Liver (tissue), 9 donors: ENCODE data around the gene MOK. TPM values are rescaled to one million over a fixed set of nuclear protein-coding genes. Genes with fewer than 3 reads are reported as not detected.

ENCODE experiments used
- DNase-seq: peaks from one replicate; pipeline ENCODE4 v3.0.0-alpha.2; 2017; ENCODE audit warnings: low spot score
- H3K27ac ChIP-seq, 2 donors: one replicate each; pipeline ENCODE4 v1.7.0; 2013; ENCODE audit warnings: inconsistent platforms in 2 of 2, low read length in 2 of 2, control low read depth in 1 of 2, low read depth in 1 of 2, mild to moderate bottlenecking in 1 of 2
- H3K27me3 ChIP-seq, 4 donors: one replicate each; pipeline versions ENCODE4 v1.6.1 to v1.7.0; 2013; ENCODE audit warnings: low read length in 3 of 4, inconsistent platforms in 1 of 4, mild to moderate bottlenecking in 1 of 4, moderate library complexity in 1 of 4; ENCODE audit not compliant: control insufficient read depth in 4 of 4, insufficient read depth in 4 of 4
- H3K36me3 ChIP-seq, 4 donors: one replicate each; pipeline versions ENCODE4 v1.6.1 to v1.7.0; 2013; ENCODE audit warnings: low read length in 3 of 4, mild to moderate bottlenecking in 3 of 4, low read depth in 1 of 4, moderate library complexity in 1 of 4; ENCODE audit not compliant: control insufficient read depth in 4 of 4, insufficient read depth in 3 of 4
- H3K4me1 ChIP-seq, 4 donors: one replicate each; pipeline versions ENCODE4 v1.6.1 to v1.7.0; 2013; ENCODE audit warnings: low read length in 3 of 4, mild to moderate bottlenecking in 3 of 4, moderate library complexity in 1 of 4; ENCODE audit not compliant: control insufficient read depth in 4 of 4, insufficient read depth in 4 of 4
- H3K4me3 ChIP-seq, 3 donors: one replicate each; pipeline versions ENCODE4 v1.6.1 to v1.7.0; 2013; ENCODE audit warnings: low read length in 3 of 3, control low read depth in 1 of 3, low read depth in 1 of 3, mild to moderate bottlenecking in 1 of 3
- H3K9ac ChIP-seq, 2 donors: one replicate each; pipeline ENCODE4 v1.7.0; 2013; ENCODE audit warnings: low read length in 2 of 2, mild to moderate bottlenecking in 2 of 2, moderate library complexity in 2 of 2, control low read depth in 1 of 2, low read depth in 1 of 2
- H3K9me3 ChIP-seq, 4 donors: one replicate each; pipeline versions ENCODE4 v1.6.1 to v1.7.0; 2013; ENCODE audit warnings: low read length in 3 of 4; ENCODE audit not compliant: control insufficient read depth in 4 of 4
- ATF3 ChIP-seq: IDR thresholded peaks from 2 replicates; pipeline ENCODE4 v1.6.1; 2016; ENCODE audit warnings: antibody characterized with exemption
- EGR1 ChIP-seq, 2 donors: IDR thresholded peaks; 2 replicates each; pipeline ENCODE4 v1.6.1; 2016 to 2018; ENCODE audit warnings: antibody characterized with exemption in 2 of 2, low read depth in 2 of 2
- FOXA1 ChIP-seq: IDR thresholded peaks from 2 replicates; pipeline ENCODE4 v1.6.1; 2016; ENCODE audit warnings: antibody characterized with exemption
- HNF4A ChIP-seq, 2 donors: conservative IDR thresholded peaks; 2 replicates each; pipeline ENCODE4 v1.6.1; 2016; ENCODE audit warnings: antibody characterized with exemption in 2 of 2, mild to moderate bottlenecking in 2 of 2
- HNF4G ChIP-seq: IDR thresholded peaks from 2 replicates; pipeline ENCODE4 v1.6.1; 2016; ENCODE audit warnings: antibody characterized with exemption
- JUND ChIP-seq, 2 donors: IDR thresholded peaks; 2 replicates each; pipeline ENCODE4 v1.6.1; 2016; ENCODE audit warnings: antibody characterized with exemption in 2 of 2
- NR2F2 ChIP-seq: IDR thresholded peaks from 2 replicates; pipeline ENCODE4 v1.6.1; 2016; ENCODE audit warnings: antibody characterized with exemption
- RAD21 ChIP-seq, 2 donors: IDR thresholded peaks; 2 replicates each; pipeline ENCODE4 v1.6.1; 2016; ENCODE audit warnings: antibody characterized with exemption in 2 of 2, mild to moderate bottlenecking in 2 of 2
- SP1 ChIP-seq: IDR thresholded peaks from 2 replicates; pipeline ENCODE4 v1.6.1; 2018; ENCODE audit warnings: antibody characterized with exemption, mild to moderate bottlenecking
- TAF1 ChIP-seq: conservative IDR thresholded peaks from 2 replicates; pipeline ENCODE4 v1.6.1; 2016; ENCODE audit warnings: antibody characterized with exemption, mild to moderate bottlenecking
- YY1 ChIP-seq: IDR thresholded peaks from 2 replicates; pipeline ENCODE4 v1.6.1; 2016; ENCODE audit warnings: antibody characterized with exemption, mild to moderate bottlenecking
- ZBTB33 ChIP-seq: IDR thresholded peaks from 2 replicates; pipeline ENCODE4 v1.6.1; 2016; ENCODE audit warnings: antibody characterized with exemption
- WGBS: extraction: QIAGEN DNeasy Blood & Tissue Kit; methylation state at CpG from one replicate; pipeline ENCODE4 v1.1.7; 2013; 5-methylcytosine and 5-hydroxymethylcytosine counted together
- polyA plus RNA-seq, 2 donors: library from polyadenylated mRNA; stranded (reverse) in 1 of 2; unstranded in 1 of 2; fragments of 200-250 nt in 1 of 2; fragments of >200 nt in 1 of 2; fragmentation: Nextera tagmentation in 1 of 2; extraction: Ambion mirVana in 1 of 2; gene quantifications; one replicate each; pipeline versions ENCODE4 v1.2.1 to v1.2.3, GENCODE V29; 2013 to 2015
- total RNA-seq, 2 donors: library from RNA; depleted of rRNA; stranded (reverse); fragments of >200 nt; gene quantifications; one replicate each; pipeline ENCODE4 v1.2.3, GENCODE V29; 2014
- TF ChIP-seq, protein P1 (sequence below): IDR thresholded peaks from 2 replicates; pipeline ENCODE4 v1.6.1; 2016; ENCODE audit warnings: antibody characterized with exemption, mild to moderate bottlenecking
- TF ChIP-seq, protein P2 (sequence below): fragments of 150-350 bp; IDR thresholded peaks from 2 replicates; pipeline ENCODE4 v1.5.1; 2017; ENCODE audit warnings: improper control_type of control experiment, low read depth, low read length; ENCODE audit not compliant: missing input control
- donor health status: healthy.
- donor health status: healthy.
- donor health status: healthy.
- donor health status: healthy.
- donor health status: healthy.

Gene MOK
- total and polyA plus RNA-seq, 4 donors, result 2.4 to 6.4 (median 2.9) TPM

DNA sequence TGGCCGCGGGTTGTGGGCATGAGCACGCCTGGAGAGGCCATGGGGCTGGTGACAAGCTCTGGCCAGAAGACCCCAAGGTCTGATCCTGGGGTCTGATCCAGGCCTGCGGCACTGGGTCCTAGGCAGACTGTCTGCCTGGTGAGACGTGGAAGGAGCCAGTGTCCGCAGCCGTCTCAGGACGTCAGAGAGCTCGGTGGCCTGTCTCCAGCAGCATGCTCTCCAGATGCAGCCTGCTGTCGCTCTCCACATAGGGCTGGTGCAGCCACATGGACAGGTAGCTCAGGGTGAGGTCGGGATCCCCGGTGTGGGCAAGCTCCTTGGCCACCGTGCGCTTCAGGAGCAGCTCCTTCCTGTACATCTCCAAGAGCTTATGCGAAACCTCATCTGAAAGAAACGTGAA lies 43.4 kb upstream of the MOK start:
- WGBS, result 97% methylated on average over 16 of the region's 16 CpGs
- H3K9me3 ChIP-seq, result no peaks in the 10 kb centered on the region
- H3K36me3 ChIP-seq, result peaks cover 12 to 63% (median 44%) of the 10 kb centered on the region in 4 donors
- H3K4me1 ChIP-seq, result no peaks in the 10 kb centered on the region
- no peak overlapping the region for H3K27ac ChIP-seq
- TF ChIP-seq, protein P1, sequence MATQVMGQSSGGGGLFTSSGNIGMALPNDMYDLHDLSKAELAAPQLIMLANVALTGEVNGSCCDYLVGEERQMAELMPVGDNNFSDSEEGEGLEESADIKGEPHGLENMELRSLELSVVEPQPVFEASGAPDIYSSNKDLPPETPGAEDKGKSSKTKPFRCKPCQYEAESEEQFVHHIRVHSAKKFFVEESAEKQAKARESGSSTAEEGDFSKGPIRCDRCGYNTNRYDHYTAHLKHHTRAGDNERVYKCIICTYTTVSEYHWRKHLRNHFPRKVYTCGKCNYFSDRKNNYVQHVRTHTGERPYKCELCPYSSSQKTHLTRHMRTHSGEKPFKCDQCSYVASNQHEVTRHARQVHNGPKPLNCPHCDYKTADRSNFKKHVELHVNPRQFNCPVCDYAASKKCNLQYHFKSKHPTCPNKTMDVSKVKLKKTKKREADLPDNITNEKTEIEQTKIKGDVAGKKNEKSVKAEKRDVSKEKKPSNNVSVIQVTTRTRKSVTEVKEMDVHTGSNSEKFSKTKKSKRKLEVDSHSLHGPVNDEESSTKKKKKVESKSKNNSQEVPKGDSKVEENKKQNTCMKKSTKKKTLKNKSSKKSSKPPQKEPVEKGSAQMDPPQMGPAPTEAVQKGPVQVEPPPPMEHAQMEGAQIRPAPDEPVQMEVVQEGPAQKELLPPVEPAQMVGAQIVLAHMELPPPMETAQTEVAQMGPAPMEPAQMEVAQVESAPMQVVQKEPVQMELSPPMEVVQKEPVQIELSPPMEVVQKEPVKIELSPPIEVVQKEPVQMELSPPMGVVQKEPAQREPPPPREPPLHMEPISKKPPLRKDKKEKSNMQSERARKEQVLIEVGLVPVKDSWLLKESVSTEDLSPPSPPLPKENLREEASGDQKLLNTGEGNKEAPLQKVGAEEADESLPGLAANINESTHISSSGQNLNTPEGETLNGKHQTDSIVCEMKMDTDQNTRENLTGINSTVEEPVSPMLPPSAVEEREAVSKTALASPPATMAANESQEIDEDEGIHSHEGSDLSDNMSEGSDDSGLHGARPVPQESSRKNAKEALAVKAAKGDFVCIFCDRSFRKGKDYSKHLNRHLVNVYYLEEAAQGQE, result no peak
- TF ChIP-seq HNF4G, result no peak
- no peak for TF ChIP-seq JUND (IDR thresholded peaks at IDR 0.05)
- no peak for TF ChIP-seq EGR1 (IDR thresholded peaks at IDR 0.05; ENCODE audit: low read depth in 2 of 2)
- no peak for TF ChIP-seq ATF3
- TF ChIP-seq RAD21 (IDR thresholded peaks at IDR 0.05), result no peak
- no peak for TF ChIP-seq NR2F2
- no peak for TF ChIP-seq YY1
- no peak for TF ChIP-seq HNF4A (conservative IDR thresholded peaks at IDR 0.05)
- H3K4me3 ChIP-seq, result no peak overlapping the region
- H3K27me3 ChIP-seq, result no peaks in the 10 kb centered on the region
- DNase-seq, result no peak
- H3K9ac ChIP-seq, result no peak overlapping the region

- H3K9ac ChIP-seq, result no peak overlapping the region
- no peak for DNase-seq
- WGBS, result 98% methylated on average over 4 of the region's 4 CpGs
- no peaks in the 10 kb centered on the region for H3K9me3 ChIP-seq
- no peak overlapping the region for H3K27ac ChIP-seq
- TF ChIP-seq FOXA1 (no peak), EGR1 (IDR thresholded peaks at IDR 0.05; ENCODE audit: low read depth in 2 of 2) (no peak), NR2F2 (no peak), RAD21 (IDR thresholded peaks at IDR 0.05) (no peak), SP1 (no peak), ZBTB33 (no peak), JUND (IDR thresholded peaks at IDR 0.05) (no peak), ATF3 (no peak)
- H3K4me1 ChIP-seq, result no peaks in the 10 kb centered on the region
- H3K4me3 ChIP-seq, result no peak overlapping the region
- peaks cover 16 to 70% (median 45%) of the 10 kb centered on the region in 4 donors for H3K36me3 ChIP-seq
- H3K27me3 ChIP-seq, result no peaks in the 10 kb centered on the region
Measured at GRCh38 chr14:102346645-102347044, 41.7 kb upstream of the MOK start.

- Histone ChIP-seq H3K4me3 (no peak overlapping the region), H3K9me3 (no peaks in the 10 kb centered on the region), H3K27ac (no peak overlapping the region), H3K9ac (no peak overlapping the region), H3K27me3 (no peaks in the 10 kb centered on the region), H3K36me3 (peaks cover 17 to 75% (median 45%) of the 10 kb centered on the region in 4 donors), H3K4me1 (no peaks in the 10 kb centered on the region)
- TF ChIP-seq TAF1 (no peak), HNF4A (conservative IDR thresholded peaks at IDR 0.05) (no peak), RAD21 (IDR thresholded peaks at IDR 0.05) (no peak)
- TF ChIP-seq, protein P2, sequence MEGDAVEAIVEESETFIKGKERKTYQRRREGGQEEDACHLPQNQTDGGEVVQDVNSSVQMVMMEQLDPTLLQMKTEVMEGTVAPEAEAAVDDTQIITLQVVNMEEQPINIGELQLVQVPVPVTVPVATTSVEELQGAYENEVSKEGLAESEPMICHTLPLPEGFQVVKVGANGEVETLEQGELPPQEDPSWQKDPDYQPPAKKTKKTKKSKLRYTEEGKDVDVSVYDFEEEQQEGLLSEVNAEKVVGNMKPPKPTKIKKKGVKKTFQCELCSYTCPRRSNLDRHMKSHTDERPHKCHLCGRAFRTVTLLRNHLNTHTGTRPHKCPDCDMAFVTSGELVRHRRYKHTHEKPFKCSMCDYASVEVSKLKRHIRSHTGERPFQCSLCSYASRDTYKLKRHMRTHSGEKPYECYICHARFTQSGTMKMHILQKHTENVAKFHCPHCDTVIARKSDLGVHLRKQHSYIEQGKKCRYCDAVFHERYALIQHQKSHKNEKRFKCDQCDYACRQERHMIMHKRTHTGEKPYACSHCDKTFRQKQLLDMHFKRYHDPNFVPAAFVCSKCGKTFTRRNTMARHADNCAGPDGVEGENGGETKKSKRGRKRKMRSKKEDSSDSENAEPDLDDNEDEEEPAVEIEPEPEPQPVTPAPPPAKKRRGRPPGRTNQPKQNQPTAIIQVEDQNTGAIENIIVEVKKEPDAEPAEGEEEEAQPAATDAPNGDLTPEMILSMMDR, result no peak
- DNase-seq, result no peak
- WGBS, result 91% methylated on average over 3 of the region's 3 CpGs
Measured at GRCh38 chr14:102345232-102345631, 40.3 kb upstream of the MOK start.
